OCI-LY7 (cell line): Measurements from ENCODE around the gene OR5H15.

Source experiments
- EZH2phosphoT487 ChIP-seq: fragments of 200-600 bp; sonication (generic); IDR thresholded peaks from 2 replicates; pipeline ENCODE4 v1.6.1; 2018; ENCODE audit warnings: low read depth, borderline replicate concordance, mild to moderate bottlenecking, mixed run types, antibody characterized with exemption, low read length, moderate library complexity, mixed read lengths
- TF ChIP-seq, protein P1 (sequence below): fragments of 200-600 bp; sonication (generic); conservative IDR thresholded peaks from 2 replicates; pipeline ENCODE4 v1.5.1; 2014; ENCODE audit warnings: mild to moderate bottlenecking, antibody characterized with exemption, low read length, moderate library complexity, mixed read lengths

- TF ChIP-seq, protein P1, sequence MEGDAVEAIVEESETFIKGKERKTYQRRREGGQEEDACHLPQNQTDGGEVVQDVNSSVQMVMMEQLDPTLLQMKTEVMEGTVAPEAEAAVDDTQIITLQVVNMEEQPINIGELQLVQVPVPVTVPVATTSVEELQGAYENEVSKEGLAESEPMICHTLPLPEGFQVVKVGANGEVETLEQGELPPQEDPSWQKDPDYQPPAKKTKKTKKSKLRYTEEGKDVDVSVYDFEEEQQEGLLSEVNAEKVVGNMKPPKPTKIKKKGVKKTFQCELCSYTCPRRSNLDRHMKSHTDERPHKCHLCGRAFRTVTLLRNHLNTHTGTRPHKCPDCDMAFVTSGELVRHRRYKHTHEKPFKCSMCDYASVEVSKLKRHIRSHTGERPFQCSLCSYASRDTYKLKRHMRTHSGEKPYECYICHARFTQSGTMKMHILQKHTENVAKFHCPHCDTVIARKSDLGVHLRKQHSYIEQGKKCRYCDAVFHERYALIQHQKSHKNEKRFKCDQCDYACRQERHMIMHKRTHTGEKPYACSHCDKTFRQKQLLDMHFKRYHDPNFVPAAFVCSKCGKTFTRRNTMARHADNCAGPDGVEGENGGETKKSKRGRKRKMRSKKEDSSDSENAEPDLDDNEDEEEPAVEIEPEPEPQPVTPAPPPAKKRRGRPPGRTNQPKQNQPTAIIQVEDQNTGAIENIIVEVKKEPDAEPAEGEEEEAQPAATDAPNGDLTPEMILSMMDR = no peak
- TF ChIP-seq EZH2phosphoT487 = no peak
Observed at GRCh38 chr3:98171071-98171470, 4.6 kb downstream of the OR5H15 start.
